HEK293 (cell line): ENCODE data around the gene CPTP.

Experiments
- BCL11A ChIP-seq: fragments of 450-650 bp; formaldehyde crosslinking; IDR thresholded peaks from 2 replicates; pipeline ENCODE4 v1.5.1; 2016; ENCODE audit warnings: low read depth, missing biosample characterization, missing genetic modification characterization
- BCL11B ChIP-seq: fragments of 450-650 bp; formaldehyde crosslinking; IDR thresholded peaks from 2 replicates; pipeline ENCODE4 v1.5.1; 2016; ENCODE audit warnings: low read depth, missing biosample characterization, missing genetic modification characterization
- IKZF3 ChIP-seq: fragments of 450-650 bp; IDR thresholded peaks from 2 replicates; pipeline ENCODE4 v1.5.0; 2018; ENCODE audit warnings: missing biosample characterization, mild to moderate bottlenecking, missing genetic modification characterization, moderate library complexity
- PATZ1 ChIP-seq: fragments of 450-650 bp; formaldehyde crosslinking; IDR thresholded peaks from 2 replicates; pipeline ENCODE4 v1.5.1; 2016; ENCODE audit warnings: missing biosample characterization, missing genetic modification characterization
- SALL2 ChIP-seq: fragments of 450-650 bp; formaldehyde crosslinking; IDR thresholded peaks from 2 replicates; pipeline ENCODE4 v1.5.0; 2017; ENCODE audit warnings: missing biosample characterization, mild to moderate bottlenecking, missing genetic modification characterization, borderline replicate concordance
- TCF7L2 ChIP-seq: IDR thresholded peaks from 2 replicates; pipeline ENCODE4 v1.6.1; 2011; ENCODE audit warnings: low read depth, mild to moderate bottlenecking, inconsistent platforms, low read length, moderate library complexity, borderline replicate concordance
- ZEB2 ChIP-seq: fragments of 450-650 bp; formaldehyde crosslinking; IDR thresholded peaks from 2 replicates; pipeline ENCODE4 v1.5.1; 2016; ENCODE audit warnings: missing biosample characterization, missing genetic modification characterization
- ZFP69B ChIP-seq: fragments of 450-650 bp; formaldehyde crosslinking; IDR thresholded peaks from 2 replicates; pipeline ENCODE4 v1.5.1; 2016; ENCODE audit warnings: missing biosample characterization, missing genetic modification characterization
- ZNF157 ChIP-seq: fragments of 450-650 bp; formaldehyde crosslinking; IDR thresholded peaks from 2 replicates; pipeline ENCODE4 v1.5.1; 2016; ENCODE audit warnings: missing biosample characterization, missing genetic modification characterization
- ZNF2 ChIP-seq: fragments of 450-650 bp; formaldehyde crosslinking; IDR thresholded peaks from 2 replicates; pipeline ENCODE4 v1.5.1; 2016; ENCODE audit warnings: missing biosample characterization, missing genetic modification characterization
- ZNF302 ChIP-seq: fragments of 450-650 bp; formaldehyde crosslinking; IDR thresholded peaks from 2 replicates; pipeline ENCODE4 v1.5.1; 2016; ENCODE audit warnings: missing biosample characterization, missing genetic modification characterization, low read depth
- ZNF311 ChIP-seq: fragments of 450-650 bp; formaldehyde crosslinking; IDR thresholded peaks from 2 replicates; pipeline ENCODE4 v1.5.1; 2017; ENCODE audit warnings: missing biosample characterization, missing genetic modification characterization, borderline replicate concordance
- ZNF341 ChIP-seq: fragments of 450-650 bp; formaldehyde crosslinking; IDR thresholded peaks from 2 replicates; pipeline ENCODE4; 2016; ENCODE audit warnings: low read depth, missing biosample characterization, missing genetic modification characterization
- ZNF423 ChIP-seq: fragments of 450-650 bp; formaldehyde crosslinking; IDR thresholded peaks from 2 replicates; pipeline ENCODE4 v1.5.1; 2016; ENCODE audit warnings: missing biosample characterization, missing genetic modification characterization
- ZNF544 ChIP-seq: fragments of 450-650 bp; formaldehyde crosslinking; IDR thresholded peaks from 2 replicates; pipeline ENCODE4 v1.5.0; 2017; ENCODE audit warnings: missing biosample characterization, missing genetic modification characterization
- ZNF549 ChIP-seq: fragments of 450-650 bp; IDR thresholded peaks from 2 replicates; pipeline ENCODE4 v1.5.1; 2018; ENCODE audit warnings: missing biosample characterization, missing genetic modification characterization, mild to moderate bottlenecking, inconsistent platforms, moderate library complexity
- ZNF600 ChIP-seq: fragments of 450-650 bp; formaldehyde crosslinking; IDR thresholded peaks from 2 replicates; pipeline ENCODE4 v1.5.1; 2016; ENCODE audit warnings: missing biosample characterization, missing genetic modification characterization
- ZNF626 ChIP-seq: fragments of 450-650 bp; sonication (Bioruptor Pico); formaldehyde crosslinking; IDR thresholded peaks from 2 replicates; pipeline ENCODE4 v1.5.1; 2018; ENCODE audit warnings: missing biosample characterization, missing genetic modification characterization, inconsistent platforms
- ZNF658 ChIP-seq: fragments of 450-650 bp; formaldehyde crosslinking; IDR thresholded peaks from 2 replicates; pipeline ENCODE4; 2016; ENCODE audit warnings: missing biosample characterization, missing genetic modification characterization
- ZNF692 ChIP-seq: fragments of 450-650 bp; formaldehyde crosslinking; IDR thresholded peaks from 2 replicates; pipeline ENCODE4 v1.5.1; 2016; ENCODE audit warnings: missing biosample characterization, missing genetic modification characterization
- ZNF785 ChIP-seq: fragments of 450-650 bp; formaldehyde crosslinking; IDR thresholded peaks from 2 replicates; pipeline ENCODE4 v1.5.1; 2016; ENCODE audit warnings: missing biosample characterization, missing genetic modification characterization
- ZSCAN30 ChIP-seq: fragments of 450-650 bp; IDR thresholded peaks from 2 replicates; pipeline ENCODE4 v1.5.1; 2018; ENCODE audit warnings: missing biosample characterization, mild to moderate bottlenecking, missing genetic modification characterization, moderate library complexity
- TF ChIP-seq, protein P1 (sequence below): fragments of 450-650 bp; formaldehyde crosslinking; IDR thresholded peaks from 2 replicates; pipeline ENCODE4 v1.5.1; 2016; ENCODE audit warnings: missing biosample characterization, missing genetic modification characterization
- TF ChIP-seq, protein P2 (sequence below): fragments of 450-650 bp; formaldehyde crosslinking; IDR thresholded peaks from 2 replicates; pipeline ENCODE4 v1.5.0; 2017; ENCODE audit warnings: missing biosample characterization, missing genetic modification characterization, borderline replicate concordance
- TF ChIP-seq, protein P3 (sequence below): fragments of 450-650 bp; formaldehyde crosslinking; IDR thresholded peaks from 2 replicates; pipeline ENCODE4 v1.5.1; 2016; ENCODE audit warnings: missing biosample characterization, missing genetic modification characterization
- TF ChIP-seq, protein P4 (sequence below): fragments of 450-650 bp; formaldehyde crosslinking; IDR thresholded peaks from 2 replicates; pipeline ENCODE4 v1.5.1; 2016; ENCODE audit warnings: missing biosample characterization, missing genetic modification characterization

Gene CPTP

DNA sequence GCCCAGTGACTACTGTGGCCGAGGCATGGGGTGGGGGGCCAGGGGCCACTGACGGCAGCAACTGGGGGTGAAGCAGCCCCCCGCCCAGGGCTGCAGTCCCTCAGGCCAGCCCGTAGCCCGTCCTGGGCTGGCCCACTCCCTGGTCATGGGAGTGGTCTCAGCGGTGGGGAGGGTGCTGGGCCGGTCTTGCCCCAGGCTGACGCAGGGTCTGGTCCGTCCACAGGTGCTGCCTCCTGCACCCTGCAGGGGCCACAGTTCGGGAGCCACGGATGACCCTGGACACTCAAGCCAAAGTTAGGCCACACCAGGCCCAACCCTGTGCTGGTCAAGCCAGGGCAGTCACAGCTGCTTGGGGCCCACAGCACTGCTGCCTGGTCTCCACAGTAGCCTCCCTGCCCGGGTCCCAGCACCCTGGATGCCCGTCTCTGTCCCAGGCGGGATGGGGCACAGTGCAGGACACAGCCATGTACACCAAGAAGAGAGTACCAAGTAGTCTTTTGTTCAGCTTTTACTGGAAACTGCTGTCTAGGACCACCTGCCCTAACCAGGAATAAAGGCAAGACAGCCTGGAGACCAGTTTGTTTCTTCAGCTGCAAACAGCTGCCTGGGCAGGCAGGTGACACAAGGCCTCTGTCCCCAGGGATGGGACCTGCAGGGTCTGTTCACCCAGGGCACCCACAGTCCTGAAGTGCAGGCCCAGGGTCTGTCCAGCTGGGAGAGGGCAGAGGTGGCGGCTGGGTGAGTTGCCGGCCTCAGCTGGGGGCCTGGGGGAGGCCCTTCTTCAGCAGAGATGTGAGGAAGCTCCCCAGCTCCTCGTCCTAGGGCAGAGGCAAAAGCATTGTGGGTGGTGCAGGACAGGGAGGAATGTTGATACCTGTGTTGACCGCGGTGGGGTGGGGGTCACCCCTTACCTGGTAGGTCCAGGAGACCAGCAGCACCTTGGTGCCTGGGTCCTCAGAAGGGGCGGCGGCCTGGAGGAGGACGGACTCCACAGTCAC is 13.2 kb upstream of the CPTP start (continued):
- TF ChIP-seq ZNF549 (tag by site-specific recombination) (no peak), ZEB2 (tag by site-specific recombination) (peak; percentile 30; the same call in 1 of the 2 replicates), SALL2 (tag by site-specific recombination) (no peak), BCL11A (tag by site-specific recombination) (peak; percentile 63; the same call in 1 of the 2 replicates), ZSCAN30 (no peak), ZNF692 (tag by site-specific recombination) (peak; percentile 20; the same call in 1 of the 2 replicates), ZNF544 (tag by site-specific recombination) (no peak), IKZF3 (tag by site-specific recombination) (no peak), ZNF600 (tag by site-specific recombination) (peak; percentile 64), BCL11B (peak; percentile 51; the same call in 1 of the 2 replicates), ZNF658 (no peak), PATZ1 (tag by site-specific recombination) (0 out of 2 replicates have a peak, but pooled peaks have one; percentile 15), ZNF423 (no peak), ZNF2 (tag by site-specific recombination) (no peak), ZNF302 (tag by site-specific recombination) (no peak), ZNF626 (no peak), ZNF785 (no peak), TCF7L2 (no peak), ZNF311 (tag by site-specific recombination) (no peak), ZNF157 (tag by site-specific recombination) (no peak), ZNF341 (no peak), ZFP69B (tag by site-specific recombination) (no peak)
- TF ChIP-seq, protein P1, sequence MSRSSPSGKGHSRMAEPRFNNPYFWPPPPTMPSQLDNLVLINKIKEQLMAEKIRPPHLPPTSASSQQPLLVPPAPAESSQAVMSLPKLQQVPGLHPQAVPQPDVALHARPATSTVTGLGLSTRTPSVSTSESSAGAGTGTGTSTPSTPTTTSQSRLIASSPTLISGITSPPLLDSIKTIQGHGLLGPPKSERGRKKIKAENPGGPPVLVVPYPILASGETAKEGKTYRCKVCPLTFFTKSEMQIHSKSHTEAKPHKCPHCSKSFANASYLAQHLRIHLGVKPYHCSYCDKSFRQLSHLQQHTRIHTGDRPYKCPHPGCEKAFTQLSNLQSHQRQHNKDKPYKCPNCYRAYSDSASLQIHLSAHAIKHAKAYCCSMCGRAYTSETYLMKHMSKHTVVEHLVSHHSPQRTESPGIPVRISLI (tag by site-specific recombination), result no peak
- TF ChIP-seq, protein P2, sequence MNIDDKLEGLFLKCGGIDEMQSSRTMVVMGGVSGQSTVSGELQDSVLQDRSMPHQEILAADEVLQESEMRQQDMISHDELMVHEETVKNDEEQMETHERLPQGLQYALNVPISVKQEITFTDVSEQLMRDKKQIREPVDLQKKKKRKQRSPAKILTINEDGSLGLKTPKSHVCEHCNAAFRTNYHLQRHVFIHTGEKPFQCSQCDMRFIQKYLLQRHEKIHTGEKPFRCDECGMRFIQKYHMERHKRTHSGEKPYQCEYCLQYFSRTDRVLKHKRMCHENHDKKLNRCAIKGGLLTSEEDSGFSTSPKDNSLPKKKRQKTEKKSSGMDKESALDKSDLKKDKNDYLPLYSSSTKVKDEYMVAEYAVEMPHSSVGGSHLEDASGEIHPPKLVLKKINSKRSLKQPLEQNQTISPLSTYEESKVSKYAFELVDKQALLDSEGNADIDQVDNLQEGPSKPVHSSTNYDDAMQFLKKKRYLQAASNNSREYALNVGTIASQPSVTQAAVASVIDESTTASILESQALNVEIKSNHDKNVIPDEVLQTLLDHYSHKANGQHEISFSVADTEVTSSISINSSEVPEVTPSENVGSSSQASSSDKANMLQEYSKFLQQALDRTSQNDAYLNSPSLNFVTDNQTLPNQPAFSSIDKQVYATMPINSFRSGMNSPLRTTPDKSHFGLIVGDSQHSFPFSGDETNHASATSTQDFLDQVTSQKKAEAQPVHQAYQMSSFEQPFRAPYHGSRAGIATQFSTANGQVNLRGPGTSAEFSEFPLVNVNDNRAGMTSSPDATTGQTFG (tag by site-specific recombination), result no peak
- TF ChIP-seq, protein P3, sequence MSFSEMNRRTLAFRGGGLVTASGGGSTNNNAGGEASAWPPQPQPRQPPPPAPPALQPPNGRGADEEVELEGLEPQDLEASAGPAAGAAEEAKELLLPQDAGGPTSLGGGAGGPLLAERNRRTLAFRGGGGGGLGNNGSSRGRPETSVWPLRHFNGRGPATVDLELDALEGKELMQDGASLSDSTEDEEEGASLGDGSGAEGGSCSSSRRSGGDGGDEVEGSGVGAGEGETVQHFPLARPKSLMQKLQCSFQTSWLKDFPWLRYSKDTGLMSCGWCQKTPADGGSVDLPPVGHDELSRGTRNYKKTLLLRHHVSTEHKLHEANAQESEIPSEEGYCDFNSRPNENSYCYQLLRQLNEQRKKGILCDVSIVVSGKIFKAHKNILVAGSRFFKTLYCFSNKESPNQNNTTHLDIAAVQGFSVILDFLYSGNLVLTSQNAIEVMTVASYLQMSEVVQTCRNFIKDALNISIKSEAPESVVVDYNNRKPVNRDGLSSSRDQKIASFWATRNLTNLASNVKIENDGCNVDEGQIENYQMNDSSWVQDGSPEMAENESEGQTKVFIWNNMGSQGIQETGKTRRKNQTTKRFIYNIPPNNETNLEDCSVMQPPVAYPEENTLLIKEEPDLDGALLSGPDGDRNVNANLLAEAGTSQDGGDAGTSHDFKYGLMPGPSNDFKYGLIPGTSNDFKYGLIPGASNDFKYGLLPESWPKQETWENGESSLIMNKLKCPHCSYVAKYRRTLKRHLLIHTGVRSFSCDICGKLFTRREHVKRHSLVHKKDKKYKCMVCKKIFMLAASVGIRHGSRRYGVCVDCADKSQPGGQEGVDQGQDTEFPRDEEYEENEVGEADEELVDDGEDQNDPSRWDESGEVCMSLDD (tag by site-specific recombination), result no peak
- TF ChIP-seq, protein P4, sequence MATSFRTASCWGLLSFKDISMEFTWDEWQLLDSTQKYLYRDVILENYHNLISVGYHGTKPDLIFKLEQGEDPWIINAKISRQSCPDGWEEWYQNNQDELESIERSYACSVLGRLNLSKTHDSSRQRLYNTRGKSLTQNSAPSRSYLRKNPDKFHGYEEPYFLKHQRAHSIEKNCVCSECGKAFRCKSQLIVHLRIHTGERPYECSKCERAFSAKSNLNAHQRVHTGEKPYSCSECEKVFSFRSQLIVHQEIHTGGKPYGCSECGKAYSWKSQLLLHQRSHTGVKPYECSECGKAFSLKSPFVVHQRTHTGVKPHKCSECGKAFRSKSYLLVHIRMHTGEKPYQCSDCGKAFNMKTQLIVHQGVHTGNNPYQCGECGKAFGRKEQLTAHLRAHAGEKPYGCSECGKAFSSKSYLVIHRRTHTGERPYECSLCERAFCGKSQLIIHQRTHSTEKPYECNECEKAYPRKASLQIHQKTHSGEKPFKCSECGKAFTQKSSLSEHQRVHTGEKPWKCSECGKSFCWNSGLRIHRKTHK (tag by site-specific recombination), result no peak
